Kidney (tissue), 14 donors: ENCODE data around the gene SMIM29. TPM values are rescaled to one million over a fixed set of nuclear protein-coding genes. Genes with fewer than 3 reads are reported as not detected.

Source experiments
- DNase-seq, 5 donors: peaks; one replicate each; pipeline ENCODE4 v3.0.0-alpha.2; 2013 to 2020
- FAIRE-seq: peaks from 2 replicates; lab custom pipeline; 2012; peaks lifted over from hg19 to GRCh38; lab: Jason Lieb, UNC
- H3K27ac ChIP-seq, 2 donors: one replicate each; pipeline ENCODE4 v1.7.0; 2013; ENCODE audit warnings: low read depth in 2 of 2, low read length in 2 of 2, inconsistent platforms in 1 of 2
- H3K27me3 ChIP-seq: one replicate; pipeline ENCODE4 v1.7.1; 2013; ENCODE audit warnings: low read length, inconsistent platforms; ENCODE audit not compliant: control insufficient read depth, insufficient read depth
- H3K36me3 ChIP-seq, 3 donors: one replicate each; pipeline versions ENCODE4 v1.7.0 to v1.7.1; 2013; ENCODE audit warnings: low read length in 3 of 3, control low read depth in 1 of 3, inconsistent platforms in 1 of 3; ENCODE audit not compliant: insufficient read depth in 3 of 3, control insufficient read depth in 2 of 3
- H3K4me1 ChIP-seq, 3 donors: one replicate each; pipeline versions ENCODE4 v1.7.0 to v1.7.1; 2013; ENCODE audit warnings: low read length in 3 of 3, inconsistent platforms in 1 of 3, low read depth in 1 of 3; ENCODE audit not compliant: control insufficient read depth in 2 of 3, insufficient read depth in 2 of 3
- H3K4me3 ChIP-seq, 3 donors: one replicate each; pipeline versions ENCODE4 v1.7.0 to v1.8.1; 2013; ENCODE audit warnings: low read length in 3 of 3, control low read depth in 1 of 3, inconsistent platforms in 1 of 3
- H3K9ac ChIP-seq, 3 donors: one replicate each; pipeline versions ENCODE4 v1.7.0 to v1.7.1; 2013; ENCODE audit warnings: low read length in 3 of 3, control low read depth in 1 of 3, inconsistent platforms in 1 of 3
- H3K9me3 ChIP-seq, 3 donors: one replicate each; pipeline versions ENCODE4 v1.7.0 to v1.7.1; 2013; ENCODE audit warnings: low read length in 3 of 3, control low read depth in 1 of 3, inconsistent platforms in 1 of 3; ENCODE audit not compliant: control insufficient read depth in 2 of 3, insufficient read depth in 1 of 3
- CTCF ChIP-seq: IDR thresholded peaks from 3 replicates; pipeline ENCODE4 v1.5.1; 2012; ENCODE audit warnings: mild to moderate bottlenecking, moderate library complexity, borderline replicate concordance; ENCODE audit not compliant: insufficient read depth; ENCODE audit errors: extremely low read depth
- intact Hi-C: fragments of 100-400 bp; cut with DNase I; formaldehyde crosslinking; loops from one replicate; pipeline ENCODE4 v1.11.1; 2022
- polyA plus RNA-seq: library from polyadenylated mRNA; stranded (reverse); fragments of 350-450 nt; fragmentation: Illumina TruSeq; extraction: RNeasy Lipid Tissue Mini Kit (QIAGEN cat#74804); gene quantifications from one replicate; pipeline ENCODE4 v1.2.3, GENCODE V29; 2014; ENCODE audit warnings: low read depth, low replicate concordance; ENCODE audit not compliant: insufficient read depth
- total RNA-seq: library from RNA; stranded (reverse); fragmentation: NEBNext Ultra II Directional; extraction: Animal tissue kit (Norgen Biotek cat#: 25700); gene quantifications from one replicate; pipeline ENCODE4 v1.2.1, GENCODE V29; 2021
- donor health status: control.
- donor health status: control.
- donor health status: control.
- donor health status: control.
- donor health status: control.
- donor health status: DM: yes; HTN: yes; CAD: no.
- donor health status: Normal renal cell carcinoma (clear cell type).

The SMIM29 gene
- total and polyA plus RNA-seq, 2 donors from 2014 or later: 22.6 to 53.5 TPM

- H3K27me3 ChIP-seq: no peaks in the 10 kb centered on the region
- H3K36me3 ChIP-seq: no peaks in the 10 kb centered on the region
- no peaks in the 10 kb centered on the region for H3K9me3 ChIP-seq
- intact Hi-C loops: no loop called here
- FAIRE-seq: no peak
- H3K9ac ChIP-seq: no peak overlapping the region
- no peak overlapping the region for H3K4me3 ChIP-seq
- no peak overlapping the region for H3K27ac ChIP-seq
- DNase-seq: peak in 1 of 5 donors; percentile 42
- no peak for TF ChIP-seq CTCF
- peaks cover 0 to 4% (median 0%) of the 10 kb centered on the region in 3 donors for H3K4me1 ChIP-seq
Observed at GRCh38 chr6:34232901-34233300, 15.9 kb downstream of the SMIM29 start.

GRCh38 chr6:34231566-34232336 is 17.1 kb downstream of the SMIM29 start:
- Histone ChIP-seq H3K4me3 (no peak overlapping the region), H3K4me1 (peaks cover 0 to 4% (median 0%) of the 10 kb centered on the region in 3 donors), H3K27me3 (no peaks in the 10 kb centered on the region), H3K36me3 (no peaks in the 10 kb centered on the region), H3K27ac (no peak overlapping the region), H3K9ac (no peak overlapping the region), H3K9me3 (no peaks in the 10 kb centered on the region)
- intact Hi-C loops: no loop called here
- no peak for TF ChIP-seq CTCF
- FAIRE-seq: no peak
- DNase-seq: peak in 1 of 5 donors; percentile 54

GRCh38 chr6:34230653-34231371 is 18.0 kb downstream of the SMIM29 start:
- H3K27ac ChIP-seq: no peak overlapping the region
- no peak for TF ChIP-seq CTCF
- no peaks in the 10 kb centered on the region for H3K4me1 ChIP-seq
- DNase-seq (peak in 1 of 5 donors; percentile 39), FAIRE-seq (no peak)
- H3K36me3 ChIP-seq: no peaks in the 10 kb centered on the region
- H3K9me3 ChIP-seq: no peaks in the 10 kb centered on the region
- no peak overlapping the region for H3K4me3 ChIP-seq
- no peak overlapping the region for H3K9ac ChIP-seq
- no peaks in the 10 kb centered on the region for H3K27me3 ChIP-seq
- intact Hi-C loops: no loop called here
